Muscle of back (tissue), 11 donors: ENCODE data around the gene ALG14. TPM values are rescaled to one million over a fixed set of nuclear protein-coding genes. Genes with fewer than 3 reads are reported as not detected.
A peak's percentile ranks its signal among the peaks of the same experiment; 100 is the strongest.
"Not testable (repeated sequence)": the region's sequence is repeated elsewhere in the genome, so short reads cannot be mapped to it uniquely, and the experiment has no call there.

Source experiments
- DNase-seq, 3 donors: peaks; one replicate each; pipeline versions ENCODE4 v3.0.0 to v3.0.0-alpha.2; 2013
- polyA plus RNA-seq, 10 donors: library from polyadenylated mRNA; unstranded; fragments of 120-200 nt; gene quantifications; one replicate each; pipeline ENCODE4 v1.2.1, GENCODE V29; 2013; ENCODE audit not compliant: insufficient read length in 10 of 10

ALG14 gene
- polyA plus RNA-seq, 10 donors = 3.8 to 11.3 (median 6.1) TPM

DNA sequence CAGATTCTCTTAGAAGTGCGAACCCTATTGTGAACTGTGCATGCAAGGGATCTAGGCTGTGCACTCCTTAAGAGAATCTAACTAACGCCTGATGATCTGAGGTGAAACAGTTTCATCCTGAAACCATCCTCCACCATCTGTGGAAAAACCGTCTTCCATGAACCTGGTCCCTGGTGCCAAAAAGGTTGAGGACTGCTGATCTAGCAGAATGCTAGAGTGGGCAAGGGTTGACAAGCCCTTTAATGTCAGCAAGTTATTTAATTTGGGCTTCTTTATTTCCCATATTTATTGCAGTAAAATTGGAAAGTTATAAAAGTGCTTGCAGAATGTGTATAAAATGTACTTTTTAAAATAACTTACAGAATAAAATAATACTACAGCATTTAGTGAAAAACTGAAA, 26.4 kb downstream of the ALG14 start:
- DNase-seq = no peak

DNA sequence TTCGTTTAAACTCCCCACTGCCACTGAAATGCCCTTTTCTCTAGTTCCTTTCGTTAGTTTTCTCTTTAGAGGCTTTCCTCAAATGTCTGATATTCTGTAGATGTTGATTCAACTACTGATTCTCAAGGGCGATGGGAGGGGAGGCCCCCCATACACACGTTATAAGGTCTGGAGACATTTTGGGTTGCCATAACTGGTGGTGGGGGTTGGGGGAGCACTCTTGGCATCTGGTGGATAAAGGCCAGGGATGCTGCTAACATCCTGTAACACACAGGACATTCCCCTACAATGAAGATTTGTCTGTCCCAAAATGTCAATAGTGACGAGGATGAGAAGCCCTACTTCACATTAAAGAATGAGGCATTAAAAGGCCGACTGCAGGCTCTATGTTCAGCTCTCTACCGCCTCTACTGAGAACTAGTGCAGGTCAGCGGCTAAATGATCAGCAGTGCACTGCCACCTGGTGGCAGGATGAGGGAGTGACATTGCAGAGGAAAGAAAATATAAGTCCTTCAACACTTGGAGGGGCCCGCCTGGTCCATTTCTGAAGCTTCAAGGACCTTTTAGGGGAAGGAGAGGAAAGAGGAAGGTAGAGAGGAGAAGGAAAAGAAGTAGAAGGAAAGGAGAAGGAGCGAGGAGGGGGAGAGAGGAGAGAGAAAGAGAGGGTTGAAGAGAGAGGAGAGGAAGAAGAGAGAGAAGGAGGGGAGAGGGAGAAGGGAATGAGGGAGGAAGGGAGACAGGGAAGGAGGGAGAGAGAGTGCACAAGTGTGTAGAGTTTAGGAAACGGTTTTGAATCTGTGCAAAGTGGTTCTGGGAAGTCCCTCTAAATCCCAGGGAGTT, 29.4 kb downstream of the ALG14 start:
- peak; percentile 88 to 94 (median 92) for DNase-seq

- peak in 1 of 3 donors; percentile 82 for DNase-seq
Measured at GRCh38 chr1:95042286-95042685, 30.5 kb downstream of the ALG14 start.

DNA sequence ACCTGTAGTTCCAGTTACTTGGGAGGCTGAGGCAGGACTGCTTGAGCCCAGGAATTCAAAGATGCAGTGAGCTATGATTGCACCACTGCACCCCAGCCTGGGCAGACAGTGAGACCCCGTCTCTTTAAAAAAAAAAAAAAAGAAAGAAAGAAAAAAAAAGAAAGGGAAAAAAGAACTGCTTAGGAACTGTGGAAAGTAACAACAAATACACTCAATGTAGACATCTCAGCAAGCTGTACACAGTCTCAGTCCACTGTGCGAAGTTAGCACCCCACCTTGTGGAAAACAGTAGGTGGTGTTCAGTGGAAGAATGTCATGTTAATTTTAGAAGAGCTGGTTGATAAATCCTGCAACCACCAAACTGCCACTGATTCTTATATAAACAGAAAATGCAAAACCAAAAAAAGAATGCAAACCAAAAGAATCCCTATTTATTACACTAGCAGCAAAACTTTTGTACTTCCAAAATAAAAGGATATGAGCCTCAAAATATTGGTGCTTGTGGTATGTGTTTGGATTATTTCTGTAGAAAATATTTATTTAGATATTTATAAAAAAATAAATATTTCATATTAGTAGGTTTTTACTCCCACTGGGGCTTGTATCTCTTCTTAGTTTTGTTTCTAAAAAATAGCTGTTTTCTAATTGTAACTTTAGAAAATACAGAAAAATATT, 31.1 kb downstream of the ALG14 start:
- peak; percentile 81 to 91 (median 83) for DNase-seq

DNA sequence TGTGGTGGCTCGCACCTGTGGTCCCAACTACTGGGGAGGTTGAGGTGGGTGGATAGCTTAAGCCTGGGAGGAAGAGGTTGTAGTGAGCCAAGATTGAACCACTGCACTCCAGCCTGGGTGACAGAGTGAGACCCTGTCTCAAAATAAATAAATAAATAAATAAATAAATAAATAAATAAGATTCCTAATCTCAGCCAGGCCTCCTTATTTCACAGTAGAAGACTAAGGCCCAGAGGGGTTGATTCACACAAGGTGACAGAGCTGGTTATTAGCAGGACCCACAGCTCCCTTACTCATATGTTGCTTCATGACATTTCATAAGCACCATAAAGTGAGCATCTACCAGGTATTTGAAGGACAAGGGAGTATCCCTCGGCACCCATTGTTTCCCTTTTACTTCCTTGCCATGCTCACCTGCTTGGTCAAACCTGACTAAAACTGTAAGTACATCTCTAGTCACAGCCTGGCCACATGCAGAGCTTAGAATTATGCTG, 32.7 kb downstream of the ALG14 start:
- no peak for DNase-seq

- no peak for DNase-seq
Measured at GRCh38 chr1:95039360-95040031, 33.3 kb downstream of the ALG14 start.

DNA sequence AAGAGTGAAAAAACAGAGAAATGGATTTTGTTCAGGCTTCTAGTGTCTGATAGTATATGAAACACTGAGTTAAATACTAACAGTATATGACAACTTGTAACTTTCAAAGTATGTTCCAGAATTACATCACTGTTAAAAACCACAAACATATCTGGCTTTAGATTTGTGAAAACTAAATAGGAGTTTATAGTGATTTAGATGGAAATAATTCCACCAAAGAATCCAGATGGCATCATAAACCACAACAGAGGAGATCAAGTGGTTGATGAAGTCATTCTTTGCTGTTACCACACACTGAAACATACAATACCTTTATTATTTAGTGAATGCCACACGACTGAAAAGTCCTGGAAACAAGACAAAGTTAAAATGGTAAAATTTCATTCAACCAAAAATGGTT, 37.2 kb downstream of the ALG14 start:
- DNase-seq = peak in 1 of 3 donors; percentile 84

GRCh38 chr1:95034506-95034905, 38.2 kb downstream of the ALG14 start:
- no peak for DNase-seq

DNA sequence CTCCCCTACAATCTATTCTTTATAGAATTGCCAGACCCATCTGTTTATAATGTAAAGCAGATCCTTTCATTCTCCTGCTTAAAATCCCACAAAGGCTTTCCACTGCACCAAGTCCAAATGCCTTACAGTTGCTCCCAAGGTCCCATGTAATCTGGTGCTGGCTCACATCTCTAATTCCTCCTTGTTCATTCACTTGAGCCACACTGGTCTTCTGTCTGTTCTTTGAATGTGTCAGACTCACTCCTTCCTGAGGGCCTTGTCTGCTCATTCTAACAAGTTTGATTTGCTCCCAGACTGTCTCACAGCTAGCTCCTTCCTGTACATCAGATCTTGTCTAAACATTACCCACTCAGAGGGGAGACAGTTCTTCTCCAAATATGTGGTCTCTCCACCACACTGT, 38.9 kb downstream of the ALG14 start:
- peak in 1 of 3 donors; percentile 37 for DNase-seq

DNA sequence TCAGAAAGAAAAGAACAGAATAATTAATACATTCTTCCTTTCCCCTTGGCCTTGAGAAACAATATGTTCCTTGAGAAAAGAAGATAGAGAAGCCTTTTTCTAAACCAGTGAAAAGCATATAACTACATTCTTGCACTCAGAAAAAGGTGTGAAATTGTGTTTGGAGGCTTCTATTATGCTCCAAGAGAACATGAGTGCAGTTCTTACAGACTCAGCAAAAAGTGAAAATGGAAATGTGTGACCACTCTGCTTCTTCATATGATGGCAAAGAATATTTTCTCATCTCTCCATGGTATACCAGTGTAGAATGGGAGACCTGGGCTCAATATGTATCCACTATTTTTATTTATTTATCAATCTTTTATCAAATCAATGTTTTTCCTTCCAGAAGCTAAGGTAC, 43.2 kb downstream of the ALG14 start:
- DNase-seq = no peak

DNA sequence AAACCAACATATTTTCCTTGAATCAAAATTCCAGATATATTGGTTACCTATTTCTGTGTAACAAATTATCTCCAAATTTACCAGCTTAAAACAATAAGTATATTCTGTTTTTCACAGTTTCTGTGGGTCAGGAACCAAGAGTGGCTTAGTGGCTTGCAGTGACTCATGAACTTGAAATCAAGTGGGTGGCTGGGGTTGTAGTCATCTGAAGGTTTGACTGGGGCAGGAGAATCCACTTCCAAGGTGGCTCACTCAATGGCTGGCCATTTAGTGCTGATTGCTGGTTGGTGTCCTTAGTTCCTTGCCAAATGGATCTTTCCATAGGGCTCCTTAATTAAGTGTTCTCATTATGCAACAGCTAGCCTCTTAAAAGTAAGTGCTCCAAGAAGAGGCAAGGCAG, 43.8 kb downstream of the ALG14 start:
- no peak for DNase-seq

DNA sequence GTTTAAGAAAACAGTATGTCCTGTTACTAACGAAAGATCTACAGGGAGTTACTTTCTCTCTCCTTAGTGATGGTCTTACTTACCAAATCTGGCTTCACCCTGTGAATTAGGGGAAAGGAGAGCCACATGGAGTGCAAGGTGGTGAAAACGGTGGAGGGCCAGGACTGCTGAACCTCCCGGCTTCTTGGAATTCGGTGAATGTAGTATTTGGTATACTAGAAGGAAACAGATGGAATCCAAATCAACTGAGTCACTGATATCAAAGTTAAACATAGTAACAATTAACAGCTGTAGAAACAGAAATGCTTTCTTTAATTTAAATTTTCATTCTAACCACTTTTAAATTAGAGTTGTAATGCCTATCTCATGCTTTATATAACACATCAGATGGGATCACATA, 45.7 kb downstream of the ALG14 start:
- DNase-seq = no peak

- peak; percentile 53 to 77 (median 72) for DNase-seq
Measured at GRCh38 chr1:95023399-95024043, 49.2 kb downstream of the ALG14 start.

DNA sequence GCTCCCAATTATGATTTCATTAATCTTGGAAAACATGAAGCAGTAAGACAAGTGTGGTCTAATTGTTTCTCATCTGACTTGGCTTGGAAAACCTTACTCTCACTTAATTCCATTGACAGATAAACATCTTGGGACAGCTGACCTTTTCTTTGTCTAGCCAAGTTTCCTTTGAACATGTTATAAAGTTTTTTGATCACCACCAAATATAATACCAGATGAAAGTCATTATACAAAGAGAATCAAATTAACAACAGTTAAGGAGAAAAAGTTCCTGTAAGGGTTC, 50.2 kb downstream of the ALG14 start:
- no peak for DNase-seq

DNA sequence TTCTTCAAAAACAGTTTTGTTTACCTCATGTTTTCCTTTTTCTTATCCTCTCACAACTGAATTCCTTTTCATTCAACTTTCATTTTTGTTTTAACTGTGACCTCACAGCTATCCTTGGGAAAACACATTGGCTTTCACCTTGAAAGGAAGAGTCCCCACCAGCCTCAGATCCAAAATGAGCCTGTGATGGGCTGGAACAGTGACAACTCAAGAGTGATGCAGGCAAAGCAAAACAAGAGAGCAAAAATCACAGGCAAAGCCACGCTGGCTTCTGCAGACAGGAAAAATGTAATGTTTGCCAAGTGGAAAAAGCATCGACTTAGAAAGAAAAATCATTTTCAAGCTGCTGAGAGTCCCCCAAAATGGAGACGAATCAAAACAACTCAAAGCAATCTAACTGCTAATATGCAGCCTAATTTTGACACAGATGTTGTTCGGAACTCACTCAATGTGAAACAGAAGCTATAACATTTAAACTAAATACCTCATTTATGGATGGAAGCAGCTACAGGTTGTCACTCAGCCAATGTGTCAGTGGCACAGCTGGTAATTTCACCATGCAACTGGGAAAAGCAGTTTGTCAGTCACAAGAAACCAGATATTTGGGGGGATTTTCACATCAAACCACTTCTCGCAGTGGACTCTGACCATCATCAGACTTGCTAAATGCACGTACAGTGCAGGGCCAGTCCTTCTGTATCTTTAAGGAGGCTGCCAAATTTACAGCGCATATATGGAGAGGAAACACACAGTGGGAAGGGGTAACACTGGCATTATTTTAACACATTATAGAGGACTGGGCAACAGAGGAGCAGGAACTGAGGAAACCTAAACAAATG, 50.7 kb downstream of the ALG14 start:
- DNase-seq = peak; percentile 80 to 95 (median 91)

- peak in 1 of 3 donors; percentile 68 for DNase-seq
Measured at GRCh38 chr1:95021119-95021518, 51.6 kb downstream of the ALG14 start.

DNA sequence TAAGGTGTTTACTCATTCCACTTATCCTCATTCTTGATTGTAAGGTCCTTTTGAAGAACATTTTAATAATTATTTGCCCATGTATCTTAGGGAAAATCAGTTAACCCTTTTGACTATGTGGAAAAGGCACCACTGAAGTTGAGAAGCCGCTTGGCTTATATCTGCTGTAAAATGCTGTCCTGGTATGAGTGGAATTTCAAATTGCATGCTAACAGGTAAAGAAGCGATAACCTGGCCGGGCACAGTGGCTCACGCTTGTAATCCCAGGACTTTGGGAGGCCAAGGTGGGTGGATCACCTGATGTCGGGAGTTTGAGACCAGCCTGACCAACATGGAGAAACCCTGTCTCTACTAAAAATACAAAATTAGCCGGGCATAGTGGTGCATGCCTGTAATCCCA, 53.3 kb downstream of the ALG14 start:
- not testable (repeated sequence) for DNase-seq

DNA sequence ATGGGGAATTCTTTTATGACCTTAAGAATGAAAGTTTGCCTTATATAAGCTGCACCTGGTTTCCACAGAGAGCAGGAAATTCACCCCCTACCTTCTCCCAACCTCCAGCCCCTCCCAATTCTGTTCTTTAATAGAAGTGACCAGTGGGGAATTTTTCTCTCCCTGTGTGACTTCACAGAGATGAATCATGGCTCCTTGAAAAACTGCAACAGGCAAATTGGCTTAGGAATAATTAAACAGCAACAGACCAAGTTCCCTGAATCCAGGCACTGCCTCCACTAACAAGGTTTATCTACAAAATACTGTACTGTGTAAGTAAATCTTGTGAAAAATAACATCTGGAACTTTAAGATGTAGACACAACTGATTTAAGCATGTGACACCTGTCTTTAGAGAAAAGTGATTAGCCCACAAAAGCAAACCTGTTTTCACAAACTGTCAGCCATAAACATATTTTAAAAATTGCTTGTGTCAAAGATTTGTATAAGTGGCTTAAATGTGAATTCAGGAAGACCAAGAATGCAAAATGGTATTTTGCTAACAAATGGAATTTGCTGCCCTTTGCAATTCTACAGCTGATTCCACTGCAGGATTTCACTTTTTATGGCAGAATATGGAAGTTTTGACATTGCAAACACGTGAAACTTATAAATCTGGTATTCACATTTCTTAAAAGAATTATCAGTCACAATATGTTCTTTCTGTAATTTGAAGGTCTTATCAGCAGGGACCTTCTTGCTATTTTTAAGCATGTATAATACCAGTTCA, 54.0 kb downstream of the ALG14 start:
- DNase-seq = no peak

DNA sequence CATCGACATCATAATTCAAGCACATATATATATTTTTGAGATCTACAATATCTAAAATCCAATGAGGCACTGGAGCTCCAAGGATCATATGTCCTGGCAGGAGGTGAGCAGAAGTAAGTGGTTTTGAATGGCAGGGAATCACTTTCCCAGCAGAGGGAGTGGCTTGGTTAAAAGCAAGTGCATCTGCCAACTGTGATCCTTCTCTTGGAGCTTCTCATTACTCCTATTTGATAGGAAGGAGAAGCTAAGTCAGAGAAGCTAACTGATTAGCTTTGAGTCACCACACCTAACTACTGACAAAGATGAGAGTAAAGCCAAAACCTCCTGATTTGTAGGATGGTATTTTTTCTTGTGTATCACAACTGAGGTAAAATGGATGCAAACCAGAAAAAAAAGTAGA, 55.0 kb downstream of the ALG14 start:
- no peak for DNase-seq

GRCh38 chr1:95015076-95015475, 57.7 kb downstream of the ALG14 start:
- DNase-seq = no peak
